Panc1 (cell line): Measurements from ENCODE around the gene PCMT1.

Experiments used
- CTCF ChIP-seq: fragments of 450-650 bp; IDR thresholded peaks from 2 replicates; pipeline ENCODE4 v1.5.1; 2017; ENCODE audit warnings: mild to moderate bottlenecking
- POLR2AphosphoS5 ChIP-seq: IDR thresholded peaks from 2 replicates; pipeline ENCODE4 v1.6.1; 2012; ENCODE audit warnings: mild to moderate bottlenecking, low read depth, low read length, moderate library complexity

- TF ChIP-seq CTCF (no peak), POLR2AphosphoS5 (no peak)
Observed at GRCh38 chr6:149771925-149772324, 22.4 kb downstream of the PCMT1 start.
